HCEC 1CT (cell line): ENCODE measurements around the gene HOXB8.

Experiments used
- DNase-seq: peaks from one replicate; pipeline ENCODE4 v3.0.0-alpha.2; 2017

The HOXB8 gene

DNA sequence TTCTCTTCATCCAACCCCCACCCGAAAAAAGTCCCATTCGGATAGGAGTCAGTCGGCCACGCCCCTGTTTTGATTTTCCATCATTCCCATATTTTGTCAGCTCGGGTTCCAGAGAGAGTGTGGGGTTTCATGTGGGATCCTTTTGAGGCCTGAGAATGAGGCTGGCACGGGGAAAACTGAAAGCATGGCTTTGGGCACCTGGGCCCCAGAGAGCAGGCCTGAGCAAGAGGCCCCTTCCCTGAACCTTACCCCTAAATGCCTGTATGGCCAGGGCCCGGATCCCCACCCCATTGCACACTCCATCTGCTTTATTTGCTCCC, 32.4 kb downstream of the HOXB8 start:
- DNase-seq, result no peak

DNA sequence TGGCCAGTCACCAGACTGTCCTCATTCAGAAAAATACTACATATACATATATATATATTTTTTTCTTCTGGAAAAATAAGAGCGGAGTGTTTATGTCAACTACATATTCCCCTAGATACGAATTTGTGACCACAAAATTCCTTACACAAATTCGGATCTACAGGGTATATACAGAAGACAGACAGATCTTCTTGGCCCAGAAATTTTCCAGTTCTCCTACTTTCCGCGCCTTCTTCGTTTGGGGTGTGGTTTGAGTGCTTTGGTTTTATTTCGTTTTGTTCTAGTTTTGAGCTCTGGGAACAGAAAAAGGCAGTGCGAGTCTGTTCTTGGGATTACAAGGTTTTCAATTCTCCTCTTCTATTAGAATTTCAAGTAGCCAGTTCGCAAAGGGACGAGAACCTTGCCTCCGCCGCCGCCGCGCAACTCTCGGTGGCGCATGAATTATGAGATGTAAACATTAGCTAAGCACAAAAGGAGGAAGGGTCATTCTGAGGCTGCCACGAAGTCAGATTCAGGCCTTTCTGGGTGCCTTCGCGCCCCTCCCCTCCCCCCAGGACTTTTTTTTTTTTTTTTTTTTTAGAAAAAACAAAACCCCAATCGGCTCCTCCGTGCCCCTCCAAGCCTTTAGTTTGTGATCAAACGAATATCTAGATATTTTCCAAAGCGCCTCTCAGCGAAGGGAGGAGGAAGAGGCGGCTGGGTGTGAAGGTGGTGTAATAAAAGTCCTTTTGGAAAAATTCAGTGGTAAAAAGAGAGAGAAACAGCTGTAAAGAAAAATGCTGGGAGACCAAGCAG, 35.1 kb downstream of the HOXB8 start:
- no peak for DNase-seq

DNA sequence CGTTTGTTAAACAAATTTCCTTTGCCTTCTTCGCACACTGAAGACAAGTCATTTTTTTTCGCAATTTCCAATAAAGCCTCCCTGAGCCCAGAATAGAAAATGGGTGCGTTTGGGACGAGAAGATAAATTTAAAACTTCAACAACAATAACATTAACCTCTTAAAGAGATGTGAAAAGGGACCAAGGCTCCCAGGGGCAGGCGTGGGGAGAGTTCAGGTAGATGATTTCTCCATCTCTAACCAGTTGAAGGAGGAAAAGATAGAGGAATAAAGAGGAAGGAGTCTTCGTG, 35.7 kb downstream of the HOXB8 start:
- no peak for DNase-seq

DNA sequence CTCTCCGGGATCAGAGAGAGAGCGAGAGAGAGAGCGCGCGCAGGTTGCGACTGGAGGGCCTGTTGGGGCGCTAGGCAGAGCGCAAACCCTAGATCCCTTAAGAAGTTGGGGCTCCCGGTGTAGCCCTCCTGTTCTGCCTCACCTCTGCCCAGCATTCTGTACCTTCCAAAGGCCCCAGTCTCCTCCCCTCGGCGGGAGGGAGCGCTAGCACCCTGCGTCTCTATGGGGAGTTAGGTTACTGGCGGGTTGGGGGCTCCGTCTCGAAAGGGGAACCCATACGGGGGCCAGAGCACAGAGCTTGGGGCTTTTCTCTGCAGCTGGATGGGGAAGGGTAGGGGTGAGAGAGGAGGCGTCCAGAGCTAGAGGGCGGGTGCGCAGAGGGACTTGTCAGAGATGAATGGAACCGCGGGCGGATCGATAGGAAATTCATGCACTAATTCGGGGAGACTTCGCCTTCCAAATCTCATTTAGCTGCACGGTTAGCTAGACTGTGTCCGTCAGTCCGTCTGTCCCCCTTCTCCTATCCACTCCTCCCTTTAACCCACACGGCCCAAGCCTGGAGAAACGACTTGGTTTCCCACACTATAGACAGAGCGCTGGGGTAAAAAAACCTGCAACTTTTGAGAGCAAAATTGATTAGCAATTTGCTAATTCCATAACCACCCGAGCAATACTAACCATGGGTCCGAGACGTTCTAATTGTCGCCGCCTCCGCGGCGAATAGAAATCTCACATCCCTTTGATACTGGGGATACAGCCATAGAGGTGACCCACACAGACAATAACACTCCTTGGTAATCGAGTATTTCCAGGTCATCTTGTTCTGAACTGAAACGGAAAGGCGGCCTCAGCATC, 36.2 kb downstream of the HOXB8 start:
- no peak for DNase-seq

- peak; percentile 56 for DNase-seq
Observed at GRCh38 chr17:48577946-48578615, 37.0 kb downstream of the HOXB8 start, which contains the start of gene HOXB4. Gene HOXB4, minus strand, starts transcription at chr17:48578350. Its CDS starts 31 bp downstream, at chr17:48578319.

DNA sequence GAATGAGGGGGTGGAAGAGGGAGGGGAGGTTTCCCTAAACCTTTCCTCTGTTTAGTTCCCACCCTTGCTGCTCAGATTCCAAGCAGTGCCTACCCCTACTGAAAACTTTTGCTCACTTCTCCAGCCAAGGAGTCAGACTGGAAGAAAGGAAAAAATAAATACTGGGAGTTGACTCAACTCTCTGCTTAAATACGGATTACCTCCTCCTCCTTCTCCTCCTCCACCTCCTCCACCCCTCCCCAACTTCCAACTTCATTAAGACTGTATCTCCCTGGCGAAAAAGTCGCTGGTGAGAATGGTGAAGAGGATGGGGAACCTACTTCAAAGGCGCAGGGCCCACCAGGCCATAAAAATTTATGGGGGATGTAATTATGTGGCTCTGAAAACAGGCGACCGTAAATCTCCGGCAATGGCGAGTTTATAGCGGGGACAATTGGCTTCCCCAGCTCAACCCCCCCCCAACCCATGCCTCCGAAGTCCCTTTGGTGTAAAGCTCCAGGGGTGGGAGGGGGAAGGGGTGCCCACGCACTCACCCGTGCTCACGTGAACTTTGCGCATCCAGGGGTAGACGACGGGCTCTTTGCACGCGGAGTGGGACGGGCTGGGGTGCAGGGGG, 37.7 kb downstream of the HOXB8 start:
- DNase-seq, result peak; percentile 78

- peak; percentile 68 for DNase-seq
Observed at GRCh38 chr17:48576479-48577309, 38.4 kb downstream of the HOXB8 start.

GRCh38 chr17:48575673-48576478, 39.2 kb downstream of the HOXB8 start:
- DNase-seq, result peak; percentile 39

- DNase-seq, result peak; percentile 54
Observed at GRCh38 chr17:48575066-48575582, 40.0 kb downstream of the HOXB8 start.

- no peak for DNase-seq
Observed at GRCh38 chr17:48574505-48575065, 40.5 kb downstream of the HOXB8 start.

GRCh38 chr17:48571826-48572417, 43.2 kb downstream of the HOXB8 start:
- DNase-seq, result no peak

DNA sequence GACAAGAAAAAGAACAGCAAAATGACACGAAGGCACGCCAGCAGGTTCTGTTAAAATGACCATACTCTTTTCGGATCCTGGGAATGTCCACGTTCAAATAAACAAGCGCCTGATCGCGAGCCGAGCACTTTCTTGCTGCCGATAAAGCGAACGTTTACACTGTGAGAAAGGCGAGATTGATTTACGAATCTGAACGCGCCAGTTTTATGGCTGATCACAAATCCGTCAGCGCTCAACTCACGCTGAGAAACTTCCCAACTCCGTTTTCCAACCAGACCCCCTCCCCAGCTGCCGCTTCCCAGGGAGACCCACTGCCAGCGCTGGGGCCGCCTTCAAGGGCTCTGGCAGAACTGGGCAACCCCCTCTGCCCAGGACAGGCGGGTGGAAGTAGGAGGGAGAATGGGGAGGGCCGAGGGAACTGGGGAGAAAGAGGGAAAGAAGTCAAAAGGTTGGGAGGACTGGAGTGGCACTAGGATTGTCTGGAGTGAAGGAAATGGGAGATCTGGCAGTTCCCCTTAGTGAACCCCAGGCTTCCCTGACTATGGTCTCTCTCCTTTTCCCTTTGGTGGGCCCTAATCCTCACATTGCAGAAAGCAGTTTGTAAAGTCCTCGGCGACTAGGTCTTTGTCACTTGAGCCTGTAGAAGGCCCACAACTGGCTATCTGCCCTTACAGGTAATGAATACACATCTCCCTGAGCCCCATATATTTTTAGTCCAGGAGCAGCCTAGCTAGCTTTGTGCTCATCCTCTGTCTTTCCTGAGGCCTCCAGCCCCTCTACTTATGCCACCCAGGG, 43.9 kb downstream of the HOXB8 start:
- DNase-seq, result peak; percentile 57

DNA sequence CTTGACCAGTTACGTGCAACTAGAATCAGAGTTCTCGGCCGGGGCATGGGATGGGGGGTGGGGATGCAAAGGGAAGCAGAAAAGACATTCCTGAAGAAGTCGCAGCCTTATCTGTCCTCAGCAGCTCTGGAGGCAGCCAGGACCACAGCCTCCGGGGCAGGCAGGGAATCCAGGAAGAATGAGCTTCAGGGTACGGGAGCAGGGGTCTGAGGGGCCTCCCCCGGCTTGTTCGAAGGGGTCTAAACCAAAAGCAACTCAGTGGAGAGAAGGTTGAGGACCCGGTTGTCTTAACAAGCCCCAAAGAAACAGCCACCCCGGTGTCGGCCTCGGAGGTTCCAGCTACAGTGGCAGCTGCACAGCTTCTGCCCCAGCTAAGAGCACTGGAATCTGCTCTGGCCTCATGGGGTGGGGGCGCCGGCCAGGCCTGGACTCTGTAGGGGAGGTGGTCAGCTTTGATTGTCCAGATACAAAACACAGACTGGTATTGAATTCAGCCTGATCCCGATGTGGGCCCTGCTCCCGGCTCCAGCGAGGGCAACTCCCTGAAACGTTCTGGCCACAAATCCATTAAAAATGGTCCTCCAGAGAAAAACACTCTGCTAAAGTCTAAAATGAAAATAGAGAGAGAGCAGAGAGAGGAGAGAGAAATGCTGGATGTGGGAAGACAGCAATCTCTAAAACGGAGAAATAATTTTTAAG, 44.6 kb downstream of the HOXB8 start:
- DNase-seq, result no peak

DNA sequence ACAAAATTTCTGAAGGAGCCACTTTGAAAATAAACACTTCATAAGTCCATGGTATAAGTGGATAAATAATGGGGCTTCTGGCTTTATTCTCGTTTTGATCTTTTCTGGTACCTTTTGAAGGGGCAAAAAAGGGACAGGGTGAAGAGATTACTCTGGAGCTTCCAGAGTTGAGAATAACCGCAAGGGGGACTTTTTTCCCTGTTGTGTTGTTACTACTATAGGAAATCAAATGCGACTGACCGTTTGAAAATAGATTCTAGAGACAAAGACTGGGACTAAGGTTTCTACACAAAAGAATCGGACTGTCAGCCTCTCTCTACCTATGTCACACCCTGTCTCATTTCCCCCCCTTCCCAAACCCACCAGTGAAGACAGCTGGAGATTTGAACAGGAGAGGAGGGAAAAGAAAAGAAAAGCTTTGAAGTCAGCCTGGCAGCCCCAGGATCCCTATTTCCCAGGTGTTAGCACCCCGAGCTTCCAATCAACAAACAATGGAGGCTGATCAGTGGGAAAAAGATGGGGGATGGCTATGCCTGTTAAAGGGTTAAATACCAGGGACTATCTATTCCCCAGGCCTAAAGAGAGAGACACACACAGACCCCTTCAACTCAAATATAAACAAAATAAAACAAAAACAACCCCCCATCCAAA, 45.3 kb downstream of the HOXB8 start:
- peak; percentile 45 for DNase-seq

DNA sequence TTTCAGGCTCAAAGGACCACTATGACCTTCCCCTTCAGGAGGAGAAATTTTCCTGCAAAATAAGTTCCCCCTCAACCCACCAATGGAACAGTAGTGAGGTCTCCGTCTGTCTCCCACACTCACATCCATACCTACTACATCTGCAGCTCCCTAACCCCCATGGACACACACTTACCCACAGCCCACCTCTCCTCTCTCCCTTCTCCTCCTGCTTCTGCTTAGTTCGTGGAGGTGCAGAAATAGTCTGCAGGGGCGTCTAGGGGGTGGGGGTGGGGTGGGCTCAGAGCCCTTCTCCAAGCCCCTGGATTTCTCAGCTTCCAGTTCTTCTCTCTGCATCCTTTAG, 45.9 kb downstream of the HOXB8 start:
- no peak for DNase-seq

GRCh38 chr17:48568499-48569239, 46.4 kb downstream of the HOXB8 start:
- DNase-seq, result peak; percentile 32

- DNase-seq, result no peak
Observed at GRCh38 chr17:48567646-48568354, 47.3 kb downstream of the HOXB8 start.
